ENCODE results near the gene OR10W1.

The OR10W1 gene

GRCh38 chr11:58285483-58286040 is 17.5 kb upstream of the OR10W1 start:
- H3K4me3 ChIP-seq (ENCODE audit: low read depth, low read length): no peak overlapping the region
- in situ Hi-C loops (cut with HindIII; ENCODE audit: low sequenced_read_pairs): no loop called here
- no peak for TF ChIP-seq CTCF (IDR thresholded peaks at IDR 0.05; ENCODE audit: low read depth, low read length)
- no peak for DNase-seq (ENCODE audit: low read depth, low spot score)

- no peak overlapping the region for H3K4me3 ChIP-seq (ENCODE audit: low read depth, low read length)
- TF ChIP-seq CTCF (IDR thresholded peaks at IDR 0.05; ENCODE audit: low read depth, low read length): no peak
- in situ Hi-C loops (cut with HindIII; ENCODE audit: low sequenced_read_pairs): no loop called here
- DNase-seq (ENCODE audit: low read depth, low spot score): no peak
Observed at GRCh38 chr11:58276151-58276550, 8.1 kb upstream of the OR10W1 start.

GRCh38 chr11:58275002-58275401 is 6.9 kb upstream of the OR10W1 start:
- no peak for DNase-seq (ENCODE audit: low read depth, low spot score)
- H3K4me3 ChIP-seq (ENCODE audit: low read depth, low read length): no peak overlapping the region
- TF ChIP-seq CTCF (IDR thresholded peaks at IDR 0.05; ENCODE audit: low read depth, low read length): no peak
- in situ Hi-C loops (cut with HindIII; ENCODE audit: low sequenced_read_pairs): no loop called here

- no peak for DNase-seq (ENCODE audit: low read depth, low spot score)
- in situ Hi-C loops (cut with HindIII; ENCODE audit: low sequenced_read_pairs): no loop called here
- TF ChIP-seq CTCF (IDR thresholded peaks at IDR 0.05; ENCODE audit: low read depth, low read length): no peak
- no peak overlapping the region for H3K4me3 ChIP-seq (ENCODE audit: low read depth, low read length)
Observed at GRCh38 chr11:58259983-58260382, 8.1 kb downstream of the OR10W1 start.

- DNase-seq (ENCODE audit: low read depth, low spot score): no peak
- in situ Hi-C loops (cut with HindIII; ENCODE audit: low sequenced_read_pairs): no loop called here
- H3K4me3 ChIP-seq (ENCODE audit: low read depth, low read length): no peak overlapping the region
Observed at GRCh38 chr11:58254936-58255335, 13.1 kb downstream of the OR10W1 start.

GRCh38 chr11:58243954-58244353 is 24.1 kb downstream of the OR10W1 start:
- TF ChIP-seq CTCF (IDR thresholded peaks at IDR 0.05; ENCODE audit: low read depth, low read length): no peak
- no peak for DNase-seq (ENCODE audit: low read depth, low spot score)
- in situ Hi-C loops (cut with HindIII; ENCODE audit: low sequenced_read_pairs): no loop called here
- H3K4me3 ChIP-seq (ENCODE audit: low read depth, low read length): no peak overlapping the region

More at GRCh38 chr11:58254936-58255335, 13.1 kb downstream of the OR10W1 start:
- TF ChIP-seq CTCF (IDR thresholded peaks at IDR 0.05; ENCODE audit: low read depth, low read length): no peak

Measured in astrocyte of the spinal cord (primary cell).